Activated CD4-positive, alpha-beta T cell treated with anti-CD3 and anti-CD28 coated beads, Interleukin-2, amount 50 U/mL, for 24 hours (primary cell): Measurements from ENCODE around the gene NEO1.

Experiments used
- DNase-seq, 2 donors: peaks; one replicate each; pipeline ENCODE4 v3.0.0-alpha.2; 2020; ENCODE audit warnings: low read depth in 1 of 2, low spot score in 1 of 2

NEO1 gene

DNA sequence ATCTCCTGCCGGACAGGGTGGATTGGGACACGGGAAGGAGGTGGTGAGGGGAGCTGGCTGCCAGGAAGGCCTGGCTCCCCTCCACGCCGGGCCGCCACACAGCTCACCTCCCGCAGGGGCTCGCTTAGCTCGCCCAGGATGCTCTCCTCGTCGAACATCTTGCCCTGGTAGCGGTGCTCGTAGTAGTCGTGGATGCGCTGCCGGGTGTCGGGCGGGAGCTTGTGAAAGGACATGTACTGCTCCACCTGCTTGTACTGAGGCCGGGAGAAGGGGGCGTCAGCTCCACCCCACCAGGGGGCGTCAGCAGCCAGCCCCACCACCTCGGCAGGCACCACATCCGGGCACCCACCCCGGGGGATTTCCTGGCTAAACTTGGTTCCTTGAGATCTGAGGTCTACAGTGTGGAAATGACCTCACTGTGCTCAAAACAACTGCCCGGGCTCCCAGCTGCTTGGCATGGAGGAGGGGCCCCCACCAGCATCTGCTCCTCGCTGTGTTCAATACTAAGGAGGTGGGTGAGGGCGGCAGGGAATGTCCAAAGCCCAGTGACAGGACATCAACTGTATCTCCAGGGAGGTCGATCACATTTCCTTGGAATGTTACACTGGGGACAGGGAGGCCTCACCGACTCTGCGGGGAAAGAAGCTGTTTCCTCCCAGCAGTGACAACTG, 273.1 kb downstream of the NEO1 start:
- DNase-seq, result no peak

DNA sequence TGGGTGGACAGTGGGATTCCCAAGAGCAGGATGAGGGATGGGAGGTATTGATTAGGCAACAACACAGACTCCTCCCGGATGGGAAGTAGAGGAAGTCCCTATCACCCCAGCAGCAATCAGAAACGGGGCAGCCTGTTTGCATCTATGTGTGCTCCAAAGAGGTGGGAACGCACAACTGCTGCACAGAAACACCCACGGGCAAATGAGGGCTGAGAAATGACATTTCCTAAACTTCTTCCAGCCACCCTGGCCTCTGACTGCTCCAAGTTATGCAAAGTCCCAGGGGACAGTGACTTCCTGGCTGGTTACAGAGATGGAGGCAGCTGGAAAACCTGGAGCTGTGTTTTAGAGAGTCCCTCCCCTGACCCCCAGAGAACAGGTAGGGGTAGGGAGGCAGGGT, 273.9 kb downstream of the NEO1 start:
- no peak for DNase-seq

DNA sequence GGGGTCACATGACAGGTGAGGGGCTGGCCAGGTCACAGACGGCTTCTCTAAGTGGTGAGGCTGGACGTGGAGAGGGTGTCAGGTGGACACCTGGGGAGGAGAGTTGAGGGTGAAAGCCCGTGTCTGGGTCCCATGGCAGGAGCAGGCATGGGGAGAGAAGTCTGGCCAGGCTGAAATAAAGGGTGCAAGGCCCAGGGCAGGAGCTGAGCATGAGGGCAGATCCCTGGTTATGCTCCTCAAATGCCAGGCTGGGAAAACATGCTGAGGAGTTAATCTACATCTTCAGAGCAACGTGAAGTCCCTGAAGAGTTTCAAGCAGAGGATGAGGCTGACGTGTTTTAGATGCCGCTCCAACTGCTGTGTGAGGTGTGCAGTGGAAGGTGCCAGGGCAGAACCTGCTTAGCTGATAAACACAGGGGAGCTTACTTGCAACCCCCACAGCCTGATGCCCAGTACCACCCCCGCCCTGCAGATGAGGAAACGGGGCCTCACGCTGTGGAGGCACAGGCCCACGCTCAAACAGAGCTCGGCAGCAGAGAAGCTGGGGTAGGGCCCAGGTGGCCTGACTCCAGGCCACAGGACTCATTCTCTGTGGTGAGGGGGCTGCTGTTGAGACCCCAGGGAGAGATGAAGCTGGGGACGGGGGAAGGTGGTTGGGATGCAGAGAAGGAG, 276.0 kb downstream of the NEO1 start:
- DNase-seq, result no peak

DNA sequence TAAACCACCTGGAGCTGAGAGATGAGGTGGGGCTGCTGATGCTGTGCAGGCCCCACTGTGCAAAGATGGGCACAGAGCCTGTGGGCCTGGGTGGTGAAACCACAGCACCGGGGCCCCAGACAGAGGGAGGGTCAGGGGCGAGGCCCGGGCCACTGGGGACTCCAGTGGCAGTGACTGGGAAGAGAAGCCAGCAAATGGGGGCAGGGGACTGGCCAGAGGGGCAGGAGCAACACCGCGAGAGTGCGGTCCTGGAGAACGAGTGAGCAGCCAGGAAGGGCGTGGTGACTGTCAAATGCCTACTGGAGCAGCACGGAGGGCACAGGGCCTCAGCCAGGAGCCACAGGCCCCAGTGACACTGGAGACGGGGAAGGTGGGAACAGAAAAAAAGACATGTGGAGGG, 276.7 kb downstream of the NEO1 start:
- no peak for DNase-seq

DNA sequence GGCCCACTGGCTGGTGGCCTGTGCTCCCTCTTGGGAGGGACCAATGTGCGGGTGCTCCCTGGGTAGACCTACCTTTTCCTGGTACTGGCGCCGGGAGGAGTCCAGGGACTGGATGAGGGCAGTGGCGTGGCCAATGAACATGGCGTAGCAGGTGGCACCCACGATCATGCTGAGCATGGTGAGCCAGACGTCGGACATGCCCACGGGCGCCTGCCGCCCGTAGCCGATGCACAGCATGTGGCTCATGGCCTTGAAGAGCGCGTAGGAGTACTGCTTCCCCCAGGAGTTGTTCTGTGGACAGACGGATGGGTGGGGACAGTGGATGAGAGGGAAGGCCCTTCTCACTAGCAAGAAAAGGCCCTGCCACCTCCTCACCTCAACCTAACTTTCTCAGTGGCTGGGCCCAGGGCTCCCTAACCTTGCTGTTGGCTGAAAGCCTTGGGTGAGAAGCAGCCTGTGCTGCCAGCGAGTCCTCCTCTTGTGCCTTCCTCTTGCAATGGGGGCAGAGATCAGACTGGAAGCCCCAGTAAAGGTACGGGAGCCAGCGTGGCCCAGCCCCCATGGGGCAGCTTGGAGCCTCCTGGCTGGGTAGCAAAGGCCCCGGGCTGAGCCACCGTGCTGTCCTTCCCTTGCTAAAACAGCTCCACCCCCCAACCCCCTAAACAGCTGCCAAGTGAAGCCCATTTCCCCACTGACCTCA, 277.4 kb downstream of the NEO1 start:
- no peak for DNase-seq

DNA sequence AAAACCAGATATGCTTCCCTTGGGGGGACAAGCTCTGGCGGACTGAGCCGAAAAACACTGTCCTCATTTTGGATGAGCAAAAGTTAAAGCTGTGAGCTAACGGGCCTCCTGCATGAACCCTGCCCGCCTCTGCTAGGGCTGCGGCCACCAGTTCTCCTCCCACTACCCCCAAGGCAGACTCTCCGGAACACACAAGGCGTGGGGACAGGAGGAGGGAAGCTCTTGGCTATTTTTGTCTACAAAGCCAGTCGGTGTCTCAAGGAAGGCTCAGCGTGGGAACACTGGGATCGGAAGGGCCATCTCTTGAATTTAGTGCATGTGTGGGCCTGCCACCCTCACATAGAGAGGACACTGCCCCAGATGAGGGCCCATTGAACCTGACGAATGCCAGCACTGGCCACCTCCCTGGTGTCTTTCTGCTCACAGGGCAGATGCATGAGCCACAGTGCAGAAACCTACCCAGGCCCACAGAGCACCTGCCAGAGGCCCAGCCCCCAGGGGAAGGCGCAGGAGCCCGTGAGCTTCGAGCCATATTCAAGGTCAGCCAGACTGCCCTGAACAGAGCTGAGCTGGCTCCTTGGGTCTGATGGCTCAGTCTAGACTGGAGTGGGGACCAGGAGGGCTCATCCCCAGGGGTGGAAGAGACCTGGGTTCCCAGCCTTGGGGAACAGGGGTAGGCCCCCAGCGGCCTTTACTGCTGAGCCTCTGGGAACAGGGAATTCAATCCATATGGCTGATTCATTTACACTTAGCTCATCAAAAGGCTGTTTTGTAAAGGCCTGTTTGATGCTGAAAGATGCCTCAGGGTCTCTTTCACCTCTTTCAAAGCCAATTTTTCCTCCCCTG, 278.2 kb downstream of the NEO1 start:
- DNase-seq, result no peak

DNA sequence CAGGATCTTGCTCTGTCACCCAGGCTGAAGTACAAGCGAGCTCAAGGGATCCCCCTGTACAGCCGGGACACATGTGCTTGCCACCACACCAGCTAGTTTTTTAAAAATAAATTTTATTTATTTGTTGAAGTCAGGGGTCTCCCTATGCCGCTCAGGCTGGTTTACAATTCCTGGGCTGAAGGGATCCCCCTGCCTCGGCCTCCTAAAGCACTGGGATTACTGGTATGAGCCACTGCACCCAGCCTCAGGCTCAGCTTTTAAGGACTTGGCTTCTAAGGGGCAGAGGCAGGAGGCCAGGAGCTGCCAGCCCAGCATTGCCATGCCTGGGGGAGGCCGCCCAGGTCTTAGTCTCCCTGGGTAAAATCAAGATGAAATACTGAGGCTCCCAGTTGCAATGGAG, 279.2 kb downstream of the NEO1 start:
- DNase-seq, result no peak

DNA sequence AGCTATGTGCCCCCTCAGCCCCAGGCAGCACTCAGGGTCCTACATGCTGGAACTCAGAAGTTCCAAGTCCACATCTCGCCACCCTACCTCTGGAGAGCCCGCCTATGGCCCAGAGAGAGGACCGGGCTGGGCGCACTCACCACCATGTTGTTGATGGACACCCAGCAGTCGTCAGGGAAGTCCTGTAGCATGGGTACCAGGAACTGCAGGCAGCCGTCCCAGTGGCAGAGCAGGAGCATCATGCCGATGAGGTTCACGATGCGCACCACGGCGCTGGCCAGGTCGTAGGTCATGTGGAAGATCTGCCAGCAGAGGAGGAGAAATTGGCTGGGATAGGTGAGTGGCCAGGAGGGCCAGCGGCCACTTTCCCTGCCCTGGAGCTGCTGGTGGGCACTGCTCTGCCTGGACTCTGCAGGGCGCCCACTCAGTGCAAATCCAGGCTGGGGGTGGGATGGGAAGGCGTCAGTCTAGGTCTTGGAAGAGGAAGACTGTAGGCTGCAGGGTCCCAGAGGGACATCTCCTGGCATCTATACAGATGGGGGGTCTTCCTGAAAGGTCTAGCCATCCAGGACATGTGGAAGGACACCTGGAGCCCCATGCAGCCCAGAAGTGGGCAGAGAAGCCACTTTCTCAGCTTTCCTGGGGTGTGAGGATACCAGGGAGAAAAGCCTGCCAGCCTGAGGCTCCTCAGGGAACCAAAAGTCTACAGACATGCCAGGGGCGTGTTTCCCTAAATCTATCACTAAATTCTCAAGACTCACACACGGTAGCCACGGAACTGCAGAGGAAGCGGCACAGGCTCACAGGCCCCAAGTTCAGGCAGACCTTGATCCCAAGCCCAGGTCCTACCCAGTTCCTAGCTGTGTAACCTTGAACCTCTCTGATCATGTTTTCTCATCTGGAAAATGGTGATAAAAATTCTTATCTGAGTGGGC, 280.0 kb downstream of the NEO1 start:
- DNase-seq, result no peak

DNA sequence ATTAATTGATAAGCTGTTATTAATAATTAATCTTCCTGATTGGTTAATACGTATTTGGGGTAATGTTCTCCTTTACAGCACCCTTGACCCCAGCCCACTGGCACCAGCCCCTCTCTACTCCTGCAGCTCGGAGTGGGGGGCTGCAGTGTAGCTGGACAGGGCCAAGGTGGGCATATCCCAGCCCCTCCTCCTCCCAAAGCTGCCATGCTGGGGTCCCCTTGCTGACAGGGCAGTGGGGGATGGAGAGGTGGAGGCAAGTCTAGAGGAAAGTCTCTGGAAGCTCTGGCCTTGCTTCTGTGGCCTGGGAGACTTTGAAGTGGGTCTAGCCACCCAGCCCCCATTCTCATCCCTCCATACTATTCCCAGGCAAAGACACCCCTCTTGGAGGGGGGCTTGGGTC, 280.7 kb downstream of the NEO1 start:
- no peak for DNase-seq

DNA sequence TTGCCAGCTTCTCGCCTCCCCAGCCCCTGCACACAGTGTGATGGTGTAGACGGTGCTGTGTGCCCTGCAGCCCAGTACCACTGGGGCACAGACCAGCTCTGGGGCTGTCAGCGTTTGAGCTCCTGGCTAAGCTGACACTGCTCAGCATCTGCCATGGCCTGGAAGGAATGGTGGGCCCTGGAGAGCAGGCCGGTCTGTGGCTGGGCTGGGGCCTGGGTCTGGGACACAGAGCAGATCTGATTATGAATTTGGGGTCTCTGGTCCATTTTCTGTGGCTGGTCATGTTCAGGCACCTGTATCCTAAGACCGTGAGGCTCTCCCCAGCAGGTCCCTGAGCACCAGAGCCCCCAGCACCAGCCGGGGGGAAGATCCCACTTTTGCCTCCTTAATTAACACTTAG, 281.8 kb downstream of the NEO1 start:
- DNase-seq, result no peak

DNA sequence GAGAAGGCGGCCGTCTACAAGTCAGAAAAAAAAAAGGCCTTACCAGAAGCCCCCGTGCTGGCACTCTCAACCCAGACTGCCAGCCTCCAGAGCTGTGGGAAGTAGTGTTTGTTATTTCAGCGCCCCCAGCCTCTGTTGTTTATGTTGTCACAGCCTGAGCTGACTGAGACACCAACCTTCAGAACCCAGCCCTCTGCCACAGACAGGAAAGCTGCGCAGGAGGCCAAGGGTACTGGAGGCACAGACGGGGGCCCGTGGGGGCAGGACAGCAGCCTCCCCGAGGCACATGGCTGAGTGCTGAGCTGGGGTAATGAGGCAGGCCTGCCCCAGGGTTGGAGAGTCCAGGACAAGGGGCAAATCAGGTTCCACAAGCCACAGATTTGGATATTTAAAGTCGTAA, 282.8 kb downstream of the NEO1 start:
- DNase-seq, result no peak

DNA sequence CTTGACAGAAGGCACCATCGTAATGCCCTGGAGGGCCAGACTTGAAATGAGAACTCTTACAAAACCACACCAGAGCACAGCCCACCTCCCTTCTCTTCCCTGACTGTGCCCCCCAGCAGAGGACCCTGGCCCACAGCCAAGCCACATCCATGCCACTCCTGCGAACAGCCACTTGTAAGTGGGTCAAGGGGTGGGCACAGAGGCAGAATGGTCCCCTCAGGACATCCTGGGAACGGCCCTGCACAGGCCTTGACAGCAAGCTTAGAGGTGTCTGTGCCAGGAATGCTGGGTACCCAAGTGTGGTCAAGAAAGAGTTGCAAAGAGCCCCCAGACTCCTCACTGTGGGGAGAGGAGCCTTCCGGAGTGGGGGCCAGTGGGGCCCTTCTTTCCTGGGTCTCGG, 283.2 kb downstream of the NEO1 start:
- DNase-seq, result no peak

DNA sequence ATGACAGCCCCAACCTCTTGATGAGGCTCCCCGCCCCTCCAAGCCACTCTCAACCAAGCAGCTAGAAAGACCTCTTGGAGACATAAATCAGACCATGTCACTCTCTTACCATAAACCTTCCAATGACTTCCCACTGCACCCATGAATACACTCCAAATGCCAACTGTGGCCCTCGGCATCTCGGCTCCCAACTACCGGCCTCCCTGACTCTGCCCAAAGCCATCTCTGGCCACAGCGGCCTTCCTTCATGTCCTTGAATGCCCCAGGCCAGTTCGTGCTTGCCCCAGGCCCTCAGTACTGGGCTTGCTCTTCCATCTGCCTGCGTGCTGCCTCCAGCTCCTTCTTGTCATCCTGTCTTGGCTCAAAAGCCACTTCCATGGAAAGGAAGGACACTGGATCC, 284.5 kb downstream of the NEO1 start:
- no peak for DNase-seq

DNA sequence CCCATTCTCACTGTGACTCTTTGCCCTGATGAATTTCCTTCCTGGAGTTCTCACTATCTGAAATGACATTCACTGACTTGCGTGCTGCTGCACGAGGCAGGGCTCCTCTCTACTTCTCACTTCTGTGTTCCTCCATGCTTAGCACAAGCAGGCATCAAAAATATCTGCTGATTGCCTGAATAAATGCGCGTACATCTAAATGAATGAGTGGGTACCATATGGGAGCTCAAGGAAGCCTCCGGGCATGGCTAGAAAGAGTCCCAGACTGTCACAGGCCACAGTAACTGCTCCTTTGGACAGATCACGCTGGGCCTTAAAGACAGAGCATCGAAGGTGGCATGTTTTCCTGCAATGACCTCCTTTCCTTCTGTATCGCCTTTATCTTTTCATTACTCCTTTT, 284.9 kb downstream of the NEO1 start:
- no peak for DNase-seq

DNA sequence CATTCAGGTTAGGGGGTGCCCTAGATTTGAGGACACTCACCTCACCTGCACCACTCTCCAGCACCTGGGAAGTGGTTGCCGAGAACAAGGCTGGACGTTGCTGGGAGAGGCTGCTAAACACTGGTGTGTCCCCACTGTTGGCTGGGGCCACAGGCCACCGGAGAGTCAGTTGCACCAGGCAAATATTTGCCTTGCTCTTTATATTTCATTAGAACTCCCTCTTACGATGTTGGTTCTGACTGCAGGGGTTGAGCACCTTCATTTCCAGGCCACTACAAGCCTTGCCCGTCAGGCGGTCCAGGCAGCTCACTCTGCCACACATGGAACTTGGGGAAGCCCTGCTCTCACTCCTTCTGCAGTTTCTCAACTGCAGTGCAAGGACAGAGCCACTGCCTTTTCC, 285.8 kb downstream of the NEO1 start:
- DNase-seq, result no peak

DNA sequence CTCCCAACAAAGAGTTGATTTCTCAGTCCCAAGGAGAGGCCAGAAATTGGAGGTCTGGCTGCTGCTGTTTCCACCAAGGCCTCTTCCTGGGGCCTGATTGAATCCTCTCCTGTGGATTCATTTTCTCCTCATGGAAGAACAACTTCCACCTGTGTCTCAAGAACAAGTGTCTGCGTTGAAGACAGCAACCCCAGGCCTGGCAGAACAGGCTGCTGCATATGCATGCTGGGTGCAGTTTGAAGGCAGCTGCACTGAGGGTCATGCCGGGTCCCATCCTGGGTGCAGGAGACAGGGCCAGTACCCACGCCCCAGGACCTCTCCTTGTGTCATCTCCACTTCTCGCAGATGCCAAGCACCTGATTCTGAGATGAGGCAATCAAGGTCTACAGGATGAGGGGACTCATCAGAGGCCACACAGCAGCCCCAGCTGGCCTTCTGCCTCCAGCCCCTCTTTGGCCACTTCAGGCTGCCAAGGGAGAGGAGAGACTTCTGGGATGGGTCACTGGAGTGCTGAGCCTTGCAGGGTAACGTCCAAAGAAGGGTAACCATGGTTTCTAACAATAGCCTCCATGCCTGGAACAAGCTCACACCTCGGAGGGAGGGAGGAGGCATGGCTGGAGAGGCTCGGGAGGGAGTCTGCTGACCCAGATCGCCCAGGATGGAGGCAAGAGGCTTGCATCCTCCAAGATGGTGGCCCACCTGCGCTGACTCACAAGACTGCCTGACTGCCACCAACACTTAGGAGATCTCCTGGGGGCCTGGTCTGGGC, 286.5 kb downstream of the NEO1 start:
- no peak for DNase-seq

DNA sequence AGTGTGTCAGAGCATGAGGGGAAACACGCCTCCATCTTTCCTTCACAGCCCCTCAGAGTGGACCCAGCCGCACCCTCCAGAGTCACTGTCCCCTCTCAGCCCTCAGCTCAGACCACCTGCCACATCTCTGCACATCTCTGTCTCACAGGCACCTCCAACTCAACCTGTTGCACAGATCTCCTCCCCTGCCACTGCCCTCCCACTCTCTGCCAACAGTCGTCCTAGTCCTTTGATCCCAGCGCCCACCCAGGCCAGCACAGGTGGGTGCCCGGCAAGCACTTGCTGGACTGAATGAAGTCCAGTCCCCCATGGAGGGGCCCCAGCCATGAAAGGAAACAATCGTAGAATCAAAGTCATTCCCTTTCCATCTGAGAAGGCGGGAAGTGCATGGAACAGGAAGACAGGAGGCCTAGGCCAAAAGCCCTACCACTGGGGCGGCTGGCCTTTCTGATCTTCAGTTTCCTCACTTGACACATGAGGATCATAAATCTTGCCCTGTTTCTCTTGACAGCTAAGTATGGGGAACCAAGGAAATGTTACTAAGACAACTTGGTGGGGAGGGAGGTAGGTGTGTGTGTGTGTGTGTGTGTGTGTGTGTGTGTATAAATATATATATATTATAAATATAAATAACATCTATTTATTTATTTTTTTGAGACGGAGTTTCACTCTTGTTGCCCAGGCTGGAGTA, 288.4 kb downstream of the NEO1 start:
- no peak for DNase-seq

DNA sequence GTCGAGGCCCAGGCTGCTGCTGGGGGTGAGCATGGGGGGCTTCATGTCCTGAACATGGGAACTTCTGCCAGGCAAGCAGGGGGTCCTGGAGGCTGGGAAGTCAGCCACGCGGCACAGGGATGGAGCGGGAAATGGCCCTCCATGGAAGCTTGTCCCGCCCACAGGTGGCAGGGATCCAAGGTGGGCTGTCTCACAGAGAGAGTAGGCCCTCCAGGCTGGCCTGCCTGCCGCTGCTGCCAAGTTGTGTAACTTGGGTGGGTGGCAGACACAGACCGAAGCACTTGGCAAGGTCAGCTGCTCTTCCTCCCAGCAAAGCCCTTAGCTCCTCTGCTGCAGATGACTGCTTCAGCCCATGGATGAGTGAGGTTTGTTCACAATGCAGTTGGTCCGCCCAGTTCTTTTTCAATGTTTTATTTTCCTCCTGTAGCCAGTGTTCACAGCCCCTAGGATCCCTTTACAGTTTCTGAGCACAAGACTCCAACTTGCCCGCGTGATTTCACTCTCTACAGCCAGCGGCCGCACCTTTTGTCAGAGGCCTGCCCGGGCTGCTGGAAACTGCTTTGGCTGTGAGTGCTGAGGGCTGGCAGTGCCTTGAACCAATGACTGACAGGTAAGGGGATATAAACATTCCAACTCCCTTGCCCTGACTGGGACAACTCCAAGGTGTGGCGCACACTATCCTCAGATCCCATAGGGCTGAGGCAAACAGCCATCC, 289.8 kb downstream of the NEO1 start:
- DNase-seq, result no peak

DNA sequence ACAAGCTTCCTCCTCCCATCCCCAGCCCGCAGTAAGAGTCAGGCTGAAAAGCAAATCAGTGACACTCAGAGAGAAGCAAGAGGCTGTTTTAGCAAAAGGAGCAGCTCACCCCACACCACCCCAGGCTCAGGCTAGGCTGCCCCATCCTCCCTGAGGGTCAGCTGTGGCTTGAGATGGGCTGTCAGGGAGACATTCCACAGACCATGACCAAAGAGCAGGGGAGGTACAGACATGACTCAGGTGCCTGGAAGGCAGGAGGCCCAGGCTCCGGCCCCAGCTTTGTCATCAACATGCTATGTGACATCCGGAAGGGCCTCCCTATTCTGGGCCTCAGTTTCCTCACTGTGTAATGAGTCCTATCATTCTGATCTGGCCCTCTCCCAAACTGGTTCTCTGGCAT, 291.8 kb downstream of the NEO1 start:
- no peak for DNase-seq
